ENCODE measurements around the gene MSH3.

- no peak for TF ChIP-seq CTCF (optimal IDR thresholded peaks at IDR 0.05 in 1 of 3, IDR thresholded peaks at IDR 0.05 in 1 of 3, conservative IDR thresholded peaks at IDR 0.05 in 1 of 3; ENCODE audit: extremely low read depth in 1 of 3, insufficient read depth in 2 of 3, low read length in 3 of 3)
- no peak for TF ChIP-seq EZH2 (IDR thresholded peaks at IDR 0.05; ENCODE audit: low read length)
Observed at GRCh38 chr5:80870442-80870841, 216.0 kb downstream of the MSH3 start.

All from keratinocyte (primary cell).